HEK293 (cell line): ENCODE data around the gene TOP3B.

Experiments
- CTCF ChIP-seq: fragments of 450-650 bp; formaldehyde crosslinking; IDR thresholded peaks from 2 replicates; pipeline ENCODE4 v1.5.1; 2016; ENCODE audit warnings: missing biosample characterization, missing genetic modification characterization
- GLI2 ChIP-seq: fragments of 450-650 bp; formaldehyde crosslinking; IDR thresholded peaks from 2 replicates; pipeline ENCODE4; 2017; ENCODE audit warnings: missing biosample characterization, missing genetic modification characterization, low read depth, borderline replicate concordance
- KLF10 ChIP-seq: fragments of 450-650 bp; IDR thresholded peaks from 2 replicates; pipeline ENCODE4 v1.5.1; 2018; ENCODE audit warnings: missing biosample characterization, mild to moderate bottlenecking, missing genetic modification characterization
- SP2 ChIP-seq: fragments of 450-650 bp; formaldehyde crosslinking; IDR thresholded peaks from 2 replicates; pipeline ENCODE4 v1.5.1; 2016; ENCODE audit warnings: missing biosample characterization, missing genetic modification characterization
- YY1 ChIP-seq: fragments of 450-650 bp; formaldehyde crosslinking; IDR thresholded peaks from 2 replicates; pipeline ENCODE4 v1.5.1; 2018; ENCODE audit warnings: missing biosample characterization, missing genetic modification characterization
- ZNF274 ChIP-seq, 2 experiments: fragments of 200-500 bp in 1 of 2; fragments of 450-650 bp in 1 of 2; sonication (Bioruptor generic) in 1 of 2; formaldehyde crosslinking in 1 of 2; IDR thresholded peaks; 2 replicates each; pipeline versions ENCODE4 v1.5.1 to v1.6.1; 2014 to 2016; ENCODE audit warnings: borderline replicate concordance in 1 of 2, inconsistent platforms in 1 of 2, low read length in 1 of 2, missing biosample characterization in 1 of 2, missing genetic modification characterization in 1 of 2
- ZNF704 ChIP-seq: fragments of 450-650 bp; formaldehyde crosslinking; IDR thresholded peaks from 2 replicates; pipeline ENCODE4 v1.5.1; 2016; ENCODE audit warnings: missing biosample characterization, missing genetic modification characterization

DNA sequence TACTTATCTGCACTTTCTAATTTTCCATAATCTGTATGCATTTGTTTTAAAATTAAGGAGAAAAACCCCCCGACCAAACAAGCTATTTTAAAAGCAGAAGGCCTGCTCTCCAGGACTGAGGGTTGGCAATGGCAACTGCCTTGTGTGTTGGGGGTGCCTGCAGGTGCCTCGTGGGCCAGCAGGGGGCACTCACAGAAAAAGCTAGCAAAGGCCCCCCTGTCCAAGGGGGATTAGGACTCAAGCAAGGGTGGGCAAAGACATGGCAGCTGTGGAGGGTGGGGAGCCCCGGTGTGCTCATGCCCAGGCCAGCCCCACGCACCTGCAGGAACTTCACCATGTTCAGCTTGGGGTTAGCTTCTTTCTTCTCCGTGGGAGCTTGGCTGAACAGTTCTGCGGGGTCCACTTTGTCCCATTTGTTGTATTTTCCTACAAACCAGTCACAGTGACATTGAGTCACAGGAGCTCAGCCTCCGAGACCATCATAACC is 10.3 kb downstream of the TOP3B start:
- TF ChIP-seq KLF10: no peak
- TF ChIP-seq ZNF704 (tag by site-specific recombination): no peak
- TF ChIP-seq GLI2 (tag by site-specific recombination): no peak
- peak; percentile 64 for TF ChIP-seq CTCF (tag by site-specific recombination)
- TF ChIP-seq SP2 (tag by site-specific recombination): no peak
- TF ChIP-seq YY1 (tag by site-specific recombination): no peak
- no peak for TF ChIP-seq ZNF274 (IDR thresholded peaks at IDR 0.05; ENCODE audit: low read length)
- no peak for TF ChIP-seq ZNF274 (tag by site-specific recombination; IDR thresholded peaks at IDR 0.05; ENCODE audit: borderline replicate concordance)
